Activated T-cell treated with anti-CD3 and anti-CD28 coated beads for 48 hours (primary cell): ENCODE measurements around the gene FBN3.
A peak's percentile ranks its signal among the peaks of the same experiment; 100 is the strongest.
"Not testable (repeated sequence)": the region's sequence is repeated elsewhere in the genome, so short reads cannot be mapped to it uniquely, and the experiment has no call there.

Experiments used
- DNase-seq: peaks from one replicate; pipeline ENCODE4 v3.0.0-alpha.2; 2020; ENCODE audit warnings: low read depth

The FBN3 gene

GRCh38 chr19:8056533-8056932, 92.9 kb downstream of the FBN3 start:
- no peak for DNase-seq

- DNase-seq, result no peak
These were observed 95.2 kb downstream of the FBN3 start for GRCh38 chr19:8054169-8054568.

GRCh38 chr19:8052464-8052859, 96.9 kb downstream of the FBN3 start, which contains the start of gene CCL25:
CCL25 (plus strand) TSS chr19:8052760; CDS start chr19:8053050, 290 bp downstream.
- DNase-seq, result no peak

GRCh38 chr19:8050274-8051096, 98.9 kb downstream of the FBN3 start:
- DNase-seq, result peak; percentile 90

- no peak for DNase-seq
These were observed 102.7 kb downstream of the FBN3 start for GRCh38 chr19:8046569-8047165.

GRCh38 chr19:8045872-8046568, 103.4 kb downstream of the FBN3 start:
- no peak for DNase-seq

GRCh38 chr19:8044018-8044417, 105.4 kb downstream of the FBN3 start:
- DNase-seq, result no peak

- DNase-seq, result no peak
These were observed 106.5 kb downstream of the FBN3 start for GRCh38 chr19:8042900-8043299.

GRCh38 chr19:8041531-8041931, 107.9 kb downstream of the FBN3 start:
- DNase-seq, result no peak

GRCh38 chr19:8039231-8039630, 110.2 kb downstream of the FBN3 start:
- no peak for DNase-seq

GRCh38 chr19:8038815-8039214, 110.6 kb downstream of the FBN3 start:
- no peak for DNase-seq

GRCh38 chr19:8036434-8037099, 112.8 kb downstream of the FBN3 start:
- no peak for DNase-seq

- no peak for DNase-seq
These were observed 115.2 kb downstream of the FBN3 start for GRCh38 chr19:8034178-8034525.

GRCh38 chr19:8033287-8034177, 115.9 kb downstream of the FBN3 start:
- not testable (repeated sequence) for DNase-seq

GRCh38 chr19:8030960-8031359, 118.4 kb downstream of the FBN3 start:
- DNase-seq, result no peak

- DNase-seq, result no peak
These were observed 120.4 kb downstream of the FBN3 start for GRCh38 chr19:8028951-8029491.

GRCh38 chr19:8025316-8025715, 124.1 kb downstream of the FBN3 start:
- DNase-seq, result no peak

GRCh38 chr19:8024256-8024655, 125.1 kb downstream of the FBN3 start:
- not testable (repeated sequence) for DNase-seq

- DNase-seq, result no peak
These were observed 126.0 kb downstream of the FBN3 start for GRCh38 chr19:8023371-8023770.

GRCh38 chr19:8022275-8022674, 127.1 kb downstream of the FBN3 start:
- DNase-seq, result no peak

GRCh38 chr19:8021374-8021773, 128.0 kb downstream of the FBN3 start:
- no peak for DNase-seq
